Vagina (tissue), 2 donors: ENCODE data around the gene PRSS48. TPM values are rescaled to one million over a fixed set of nuclear protein-coding genes. Genes with fewer than 3 reads are reported as not detected.

Experiments
- DNase-seq, 2 donors: peaks; one replicate each; pipeline ENCODE4 v3.0.0-alpha.2; 2017; ENCODE audit errors: extremely low spot score in 2 of 2
- H3K27ac ChIP-seq: fragments of 200-600 bp; sonication (generic); one replicate; pipeline ENCODE4 v1.5.1; 2019
- H3K27me3 ChIP-seq: fragments of 200-600 bp; sonication (generic); one replicate; pipeline ENCODE4 v1.5.1; 2019
- H3K36me3 ChIP-seq, 2 donors: fragments of 200-600 bp; sonication (generic); one replicate each; pipeline ENCODE4 v1.5.1; 2017 to 2019
- H3K4me1 ChIP-seq: fragments of 200-600 bp; sonication (generic); one replicate; pipeline ENCODE4 v1.5.1; 2019
- H3K4me3 ChIP-seq, 2 donors: fragments of 200-600 bp; sonication (generic); 1 replicate in 1 of 2; 2 replicates in 1 of 2; pipeline ENCODE4 v1.5.1; 2016 to 2019
- H3K9me3 ChIP-seq: fragments of 200-600 bp; sonication (generic); one replicate; pipeline ENCODE4 v1.5.1; 2019
- CTCF ChIP-seq, 3 experiments: fragments of 450-650 bp in 2 of 3; fragments of 200-600 bp in 1 of 3; sonication (generic) in 1 of 3; IDR thresholded peaks; one replicate each; pipeline ENCODE4 v1.5.1; 2017 to 2019; ENCODE audit warnings: antibody characterized with exemption in 3 of 3, mild to moderate bottlenecking in 2 of 3, moderate library complexity in 2 of 3
- POLR2A ChIP-seq, 2 donors: fragments of 450-650 bp; IDR thresholded peaks; one replicate each; pipeline ENCODE4 v1.6.1; 2017; ENCODE audit warnings: antibody characterized with exemption in 2 of 2, mild to moderate bottlenecking in 2 of 2, moderate library complexity in 2 of 2
- POLR2AphosphoS5 ChIP-seq, 2 donors: sonication (generic); formaldehyde crosslinking; IDR thresholded peaks; one replicate each; pipeline ENCODE4 v1.9.0; 2017; ENCODE audit warnings: antibody characterized with exemption in 2 of 2, mild to moderate bottlenecking in 2 of 2, low read depth in 1 of 2; ENCODE audit not compliant: insufficient read depth in 1 of 2
- intact Hi-C: fragments of 100-400 bp; cut with DNase I; formaldehyde crosslinking; loops from one replicate; pipeline ENCODE4 v1.15.1; 2023
- total RNA-seq: library from RNA; depleted of rRNA; stranded (reverse); fragments of >200 nt; gene quantifications from one replicate; pipeline ENCODE4 v1.2.3, GENCODE V29; 2016

Gene PRSS48
- total RNA-seq, 1 donor from 2014 or later: not detected

GRCh38 chr4:151239608-151240007 lies 37.4 kb upstream of the PRSS48 start:
- no peak for TF ChIP-seq CTCF (IDR thresholded peaks at IDR 0.05)
- TF ChIP-seq POLR2AphosphoS5 (IDR thresholded peaks at IDR 0.05; ENCODE audit: insufficient read depth in 1 of 2, low read depth in 1 of 2): no peak
- no peak for TF ChIP-seq POLR2A (IDR thresholded peaks at IDR 0.05)
- no peaks in the 10 kb centered on the region for H3K27me3 ChIP-seq
- DNase-seq: no peak
- H3K9me3 ChIP-seq: no peaks in the 10 kb centered on the region
- H3K36me3 ChIP-seq: no peaks in the 10 kb centered on the region
- no peak overlapping the region for H3K27ac ChIP-seq
- intact Hi-C loops: no loop called here
- H3K4me3 ChIP-seq: no peak overlapping the region
- no peaks in the 10 kb centered on the region for H3K4me1 ChIP-seq

GRCh38 chr4:151242305-151242704 lies 34.7 kb upstream of the PRSS48 start:
- no peak overlapping the region for H3K4me3 ChIP-seq
- DNase-seq: no peak
- H3K27me3 ChIP-seq: no peaks in the 10 kb centered on the region
- intact Hi-C loops: no loop called here
- TF ChIP-seq POLR2AphosphoS5 (IDR thresholded peaks at IDR 0.05; ENCODE audit: insufficient read depth in 1 of 2, low read depth in 1 of 2) (no peak), CTCF (IDR thresholded peaks at IDR 0.05) (no peak), POLR2A (IDR thresholded peaks at IDR 0.05) (no peak)
- H3K27ac ChIP-seq: no peak overlapping the region
- no peaks in the 10 kb centered on the region for H3K4me1 ChIP-seq
- no peaks in the 10 kb centered on the region for H3K9me3 ChIP-seq
- no peaks in the 10 kb centered on the region for H3K36me3 ChIP-seq

- no peak for TF ChIP-seq POLR2A (IDR thresholded peaks at IDR 0.05)
- no peak for TF ChIP-seq POLR2AphosphoS5 (IDR thresholded peaks at IDR 0.05; ENCODE audit: insufficient read depth in 1 of 2, low read depth in 1 of 2)
- no peak for TF ChIP-seq CTCF (IDR thresholded peaks at IDR 0.05)
- no peaks in the 10 kb centered on the region for H3K27me3 ChIP-seq
- no peak for DNase-seq
- H3K9me3 ChIP-seq: no peaks in the 10 kb centered on the region
- intact Hi-C loops: no loop called here
- no peak overlapping the region for H3K4me3 ChIP-seq
- no peak overlapping the region for H3K27ac ChIP-seq
- no peaks in the 10 kb centered on the region for H3K4me1 ChIP-seq
- no peaks in the 10 kb centered on the region for H3K36me3 ChIP-seq
Measured at GRCh38 chr4:151246742-151247141, 30.2 kb upstream of the PRSS48 start.

- H3K9me3 ChIP-seq: no peaks in the 10 kb centered on the region
- H3K36me3 ChIP-seq: no peaks in the 10 kb centered on the region
- TF ChIP-seq CTCF (IDR thresholded peaks at IDR 0.05): no peak
- TF ChIP-seq POLR2AphosphoS5 (IDR thresholded peaks at IDR 0.05; ENCODE audit: insufficient read depth in 1 of 2, low read depth in 1 of 2): no peak
- TF ChIP-seq POLR2A (IDR thresholded peaks at IDR 0.05): no peak
- no peaks in the 10 kb centered on the region for H3K27me3 ChIP-seq
- no peak overlapping the region for H3K4me3 ChIP-seq
- DNase-seq: no peak
- no peaks in the 10 kb centered on the region for H3K4me1 ChIP-seq
- no peak overlapping the region for H3K27ac ChIP-seq
- intact Hi-C loops: no loop called here
Measured at GRCh38 chr4:151247395-151247794, 29.6 kb upstream of the PRSS48 start.

GRCh38 chr4:151248519-151248918 lies 28.4 kb upstream of the PRSS48 start:
- H3K36me3 ChIP-seq: no peaks in the 10 kb centered on the region
- H3K27me3 ChIP-seq: no peaks in the 10 kb centered on the region
- DNase-seq: no peak
- no peaks in the 10 kb centered on the region for H3K4me1 ChIP-seq
- no peaks in the 10 kb centered on the region for H3K9me3 ChIP-seq
- intact Hi-C loops: no loop called here
- TF ChIP-seq POLR2AphosphoS5 (IDR thresholded peaks at IDR 0.05; ENCODE audit: insufficient read depth in 1 of 2, low read depth in 1 of 2) (no peak), CTCF (IDR thresholded peaks at IDR 0.05) (no peak), POLR2A (IDR thresholded peaks at IDR 0.05) (no peak)
- no peak overlapping the region for H3K4me3 ChIP-seq
- no peak overlapping the region for H3K27ac ChIP-seq
